GM21786 (cell line): ENCODE measurements around the gene KRTAP4-7.
"Not testable (repeated sequence)": the region's sequence is repeated elsewhere in the genome, so short reads cannot be mapped to it uniquely, and the experiment has no call there.

Source experiments
- ATAC-seq: cut with Tn5 transposase; IDR thresholded peaks from one replicate; pipeline ENCODE4 v1.9.1; 2021; ENCODE audit not compliant: unreplicated experiment

KRTAP4-7 gene

GRCh38 chr17:41084100-41084856, at the start of gene KRTAP4-7:
TSS of gene KRTAP4-7 (plus strand) at chr17:41084150. CDS start at chr17:41084207, 57 bp downstream.
- ATAC-seq = not testable (repeated sequence)

- ATAC-seq = not testable (repeated sequence)
Measured at GRCh38 chr17:41034346-41034935, 49.5 kb upstream of the KRTAP4-7 start, which contains the start of gene KRTAP1-3. TSS of gene KRTAP1-3 (minus strand) at chr17:41034874. CDS start at chr17:41034821, 53 bp downstream.

- ATAC-seq = no peak
Measured at GRCh38 chr17:41037853-41038350, 46.0 kb upstream of the KRTAP4-7 start.

- not testable (repeated sequence) for ATAC-seq
Measured at GRCh38 chr17:41040783-41041571, 43.0 kb upstream of the KRTAP4-7 start, which contains the start of gene KRTAP1-1. TSS of gene KRTAP1-1 (minus strand) at chr17:41041450. CDS start at chr17:41041397, 53 bp downstream.

GRCh38 chr17:41042953-41043352, 41.0 kb upstream of the KRTAP4-7 start:
- ATAC-seq = no peak

- ATAC-seq = not testable (repeated sequence)
Measured at GRCh38 chr17:41046735-41047465, 37.0 kb upstream of the KRTAP4-7 start, which contains the start of gene KRTAP2-1. TSS of gene KRTAP2-1 (minus strand) at chr17:41047316. CDS start at chr17:41047267, 49 bp downstream.

- ATAC-seq = no peak
Measured at GRCh38 chr17:41048441-41048840, 35.5 kb upstream of the KRTAP4-7 start.

GRCh38 chr17:41049110-41049509, 34.8 kb upstream of the KRTAP4-7 start:
- no peak for ATAC-seq

- no peak for ATAC-seq
Measured at GRCh38 chr17:41052566-41052965, 31.4 kb upstream of the KRTAP4-7 start.

GRCh38 chr17:41054025-41054424, 29.9 kb upstream of the KRTAP4-7 start:
- ATAC-seq = no peak

GRCh38 chr17:41054556-41054955, 29.4 kb upstream of the KRTAP4-7 start:
- not testable (repeated sequence) for ATAC-seq

GRCh38 chr17:41055130-41055529, 28.8 kb upstream of the KRTAP4-7 start, which contains the start of gene KRTAP2-2:
TSS of gene KRTAP2-2 (minus strand) at chr17:41055230. CDS start at chr17:41055211, 19 bp downstream.
- not testable (repeated sequence) for ATAC-seq

- ATAC-seq = no peak
Measured at GRCh38 chr17:41057547-41057946, 26.4 kb upstream of the KRTAP4-7 start.

- no peak for ATAC-seq
Measured at GRCh38 chr17:41058741-41059140, 25.2 kb upstream of the KRTAP4-7 start.

- not testable (repeated sequence) for ATAC-seq
Measured at GRCh38 chr17:41059276-41060051, 24.5 kb upstream of the KRTAP4-7 start.

GRCh38 chr17:41060052-41060604, 23.8 kb upstream of the KRTAP4-7 start, which contains the start of gene KRTAP2-3:
TSS of gene KRTAP2-3 (minus strand) at chr17:41060114. CDS start at chr17:41060050, 64 bp downstream.
- ATAC-seq = no peak

GRCh38 chr17:41061964-41062363, 22.0 kb upstream of the KRTAP4-7 start:
- no peak for ATAC-seq

GRCh38 chr17:41063449-41063848, 20.5 kb upstream of the KRTAP4-7 start:
- no peak for ATAC-seq

GRCh38 chr17:41064301-41064700, 19.6 kb upstream of the KRTAP4-7 start:
- no peak for ATAC-seq
